GM12864 (cell line): ENCODE data around the gene ZNF672.
A peak's percentile ranks its signal among the peaks of the same experiment; 100 is the strongest.

Experiments used
- DNase-seq: peaks from one replicate; pipeline ENCODE4 v3.0.0-alpha.2; 2011; ENCODE audit warnings: low read depth
- H3K4me3 ChIP-seq: 2 replicates; pipeline ENCODE4 v1.5.1; 2011; ENCODE audit warnings: mild to moderate bottlenecking, low read depth, low read length, control low read depth
- TF ChIP-seq, protein P1 (sequence below): IDR thresholded peaks from 2 replicates; pipeline ENCODE4 v1.5.1; 2011; ENCODE audit warnings: low read depth, mild to moderate bottlenecking, moderate library complexity, low read length, control low read depth, inconsistent platforms; ENCODE audit errors: missing control alignments

Gene ZNF672

GRCh38 chr1:248821101-248821500, 16.9 kb upstream of the ZNF672 start:
- TF ChIP-seq, protein P1, sequence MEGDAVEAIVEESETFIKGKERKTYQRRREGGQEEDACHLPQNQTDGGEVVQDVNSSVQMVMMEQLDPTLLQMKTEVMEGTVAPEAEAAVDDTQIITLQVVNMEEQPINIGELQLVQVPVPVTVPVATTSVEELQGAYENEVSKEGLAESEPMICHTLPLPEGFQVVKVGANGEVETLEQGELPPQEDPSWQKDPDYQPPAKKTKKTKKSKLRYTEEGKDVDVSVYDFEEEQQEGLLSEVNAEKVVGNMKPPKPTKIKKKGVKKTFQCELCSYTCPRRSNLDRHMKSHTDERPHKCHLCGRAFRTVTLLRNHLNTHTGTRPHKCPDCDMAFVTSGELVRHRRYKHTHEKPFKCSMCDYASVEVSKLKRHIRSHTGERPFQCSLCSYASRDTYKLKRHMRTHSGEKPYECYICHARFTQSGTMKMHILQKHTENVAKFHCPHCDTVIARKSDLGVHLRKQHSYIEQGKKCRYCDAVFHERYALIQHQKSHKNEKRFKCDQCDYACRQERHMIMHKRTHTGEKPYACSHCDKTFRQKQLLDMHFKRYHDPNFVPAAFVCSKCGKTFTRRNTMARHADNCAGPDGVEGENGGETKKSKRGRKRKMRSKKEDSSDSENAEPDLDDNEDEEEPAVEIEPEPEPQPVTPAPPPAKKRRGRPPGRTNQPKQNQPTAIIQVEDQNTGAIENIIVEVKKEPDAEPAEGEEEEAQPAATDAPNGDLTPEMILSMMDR = no peak
- no peak for DNase-seq
- H3K4me3 ChIP-seq = no peak overlapping the region

GRCh38 chr1:248821641-248822040, 16.4 kb upstream of the ZNF672 start:
- TF ChIP-seq, protein P1 = no peak
- no peak for DNase-seq
- H3K4me3 ChIP-seq = no peak overlapping the region

- TF ChIP-seq, protein P1 = no peak
- DNase-seq = no peak
- peak overlapping the region; percentile 19 for H3K4me3 ChIP-seq
Measured at GRCh38 chr1:248822148-248823032, 15.6 kb upstream of the ZNF672 start.

- TF ChIP-seq, protein P1 = no peak
- no peak overlapping the region for H3K4me3 ChIP-seq
- DNase-seq = no peak
Measured at GRCh38 chr1:248823517-248824001, 14.5 kb upstream of the ZNF672 start.

GRCh38 chr1:248824301-248824700, 13.7 kb upstream of the ZNF672 start:
- H3K4me3 ChIP-seq = no peak overlapping the region
- DNase-seq = no peak
- TF ChIP-seq, protein P1 = no peak

- TF ChIP-seq, protein P1 = no peak
- peak overlapping the region; percentile 87 for H3K4me3 ChIP-seq
- no peak for DNase-seq
Measured at GRCh38 chr1:248824701-248825100, 13.3 kb upstream of the ZNF672 start.
